K562 (cell line): ENCODE results near the gene TMEM117. TPM values are rescaled to one million over a fixed set of nuclear protein-coding genes. Genes with fewer than 3 reads are reported as not detected.

ENCODE experiments used
- ATF4 ChIP-seq: fragments of 450-650 bp; formaldehyde crosslinking; IDR thresholded peaks from 2 replicates; pipeline ENCODE4 v1.4.0; 2022; ENCODE audit warnings: mild to moderate bottlenecking, moderate library complexity
- MEIS2 ChIP-seq: fragments of 450-650 bp; IDR thresholded peaks from 2 replicates; pipeline ENCODE4 v1.6.1; 2014; ENCODE audit warnings: mild to moderate bottlenecking; ENCODE audit not compliant: partially characterized antibody
- MLLT1 ChIP-seq, 2 experiments: fragments of 450-650 bp; IDR thresholded peaks; 2 replicates each; pipeline ENCODE4 v1.6.1; 2016
- TRIM25 ChIP-seq: fragments of 450-650 bp; IDR thresholded peaks from 2 replicates; pipeline ENCODE4 v1.7.0; 2016; ENCODE audit warnings: borderline replicate concordance
- YY1 ChIP-seq, 3 experiments: IDR thresholded peaks; 2 replicates each; pipeline ENCODE4 v1.6.1; 2011; ENCODE audit warnings: low read length in 2 of 3, mild to moderate bottlenecking in 2 of 3, moderate library complexity in 2 of 3, borderline replicate concordance in 1 of 3, control low read depth in 1 of 3, low read depth in 1 of 3; ENCODE audit not compliant: insufficient read depth in 3 of 3, insufficient replicate concordance in 2 of 3, control insufficient read depth in 1 of 3, insufficient read length in 1 of 3; ENCODE audit errors: extremely low read depth in 1 of 3
- ZNF436 ChIP-seq: fragments of 250-450, 450-650 bp; sonication (Bioruptor Pico); formaldehyde crosslinking; IDR thresholded peaks from 2 replicates; pipeline ENCODE4 v1.7.0; 2020; ENCODE audit warnings: mild to moderate bottlenecking
- ZNF583 ChIP-seq: fragments of 250-450 bp; sonication (Bioruptor Pico); IDR thresholded peaks from 2 replicates; pipeline ENCODE4 v1.4.0; 2020
- polyA plus RNA-seq, 8 experiments: library from polyadenylated mRNA; depleted of rRNA in 4 of 8; stranded (reverse) in 5 of 8; unstranded in 3 of 8; fragments of >200 nt; fragmentation: Nextera tagmentation in 2 of 8; fragmentation: Illumina TruSeq in 1 of 8; extraction: Ambion mirVana in 2 of 8; extraction: Trizol in 1 of 8; gene quantifications; 2 replicates each; pipeline versions ENCODE4 v1.2.1 to v1.2.3, GENCODE V29; 2011 to 2014; ENCODE audit warnings: inconsistent platforms in 1 of 8, missing spikeins in 1 of 8
- total RNA-seq, 7 experiments: library from RNA; depleted of rRNA in 6 of 7; stranded (reverse); fragments of >200 nt in 6 of 7; fragmentation: Illumina TruSeq in 2 of 7; extraction: Trizol in 2 of 7; gene quantifications; 2 replicates each; pipeline versions ENCODE4 v1.2.1 to v1.2.3, GENCODE V29; 2011 to 2021; ENCODE audit warnings: low replicate concordance in 1 of 7

TMEM117 gene
- total and polyA plus RNA-seq, 9 of the 15 experiments (the other 6 are each of a cell fraction or from before 2014, with no cell fraction given), result 0.31 to 2.8 (median 1.0) TPM

- TF ChIP-seq TRIM25 (no peak), ZNF436 (CRISPR knock-in tag) (no peak), YY1 (IDR thresholded peaks at IDR 0.05; ENCODE audit: borderline replicate concordance in 1 of 3, control insufficient read depth in 1 of 3, extremely low read depth in 1 of 3, insufficient read depth in 3 of 3, insufficient read length in 1 of 3, insufficient replicate concordance in 2 of 3, low read depth in 1 of 3, low read length in 2 of 3) (no peak), ZNF583 (CRISPR knock-in tag) (no peak), MEIS2 (no peak), ATF4 (no peak), MLLT1 (IDR thresholded peaks at IDR 0.05) (no peak)
These were observed 167.8 kb downstream of the TMEM117 start (continued) for GRCh38 chr12:44003721-44004120.
